DOHH2 (cell line): ENCODE results near the gene MTMR6.

Experiments
- H3F3A ChIP-seq: fragments of 200-600 bp; sonication (generic), shearing (Covaris generic); 2 replicates; pipeline ENCODE4 v1.6.0; 2016; ENCODE audit warnings: antibody characterized with exemption, mild to moderate bottlenecking; ENCODE audit not compliant: control insufficient read depth, insufficient read depth
- H3K27ac ChIP-seq: fragments of 200-600 bp; sonication (generic); 2 replicates; pipeline ENCODE4 v1.5.1; 2014; ENCODE audit warnings: low read depth, mild to moderate bottlenecking, low read length, moderate library complexity
- H3K27me3 ChIP-seq: fragments of 200-600 bp; sonication (generic); 2 replicates; pipeline ENCODE4 v1.6.1; 2014; ENCODE audit warnings: mild to moderate bottlenecking, low read length, mixed read lengths; ENCODE audit not compliant: control insufficient read depth
- H3K36me3 ChIP-seq: fragments of 200-600 bp; sonication (generic); 2 replicates; pipeline ENCODE4 v1.6.1; 2014; ENCODE audit warnings: mild to moderate bottlenecking, low read length, moderate library complexity, mixed read lengths; ENCODE audit not compliant: control insufficient read depth
- H3K4me1 ChIP-seq: fragments of 200-600 bp; sonication (generic); 2 replicates; pipeline ENCODE4 v1.6.1; 2014; ENCODE audit warnings: mild to moderate bottlenecking, low read length, mixed read lengths; ENCODE audit not compliant: control insufficient read depth
- H3K4me2 ChIP-seq: fragments of 200-600 bp; sonication (generic); 2 replicates; pipeline ENCODE4 v1.6.0; 2014; ENCODE audit warnings: mild to moderate bottlenecking, low read length, moderate library complexity
- H3K4me3 ChIP-seq: fragments of 200-600 bp; sonication (generic); 2 replicates; pipeline ENCODE4 v1.5.1; 2014; ENCODE audit warnings: mild to moderate bottlenecking, low read length, mixed read lengths
- H3K79me2 ChIP-seq: fragments of 200-600 bp; sonication (generic); 2 replicates; pipeline ENCODE4 v1.6.1; 2014; ENCODE audit warnings: mild to moderate bottlenecking, low read length, mixed read lengths; ENCODE audit not compliant: control insufficient read depth
- H3K9me2 ChIP-seq: fragments of 200-600 bp; sonication (generic); replicated peaks from 2 replicates; pipeline ENCODE4 v1.6.1; 2014; ENCODE audit warnings: mild to moderate bottlenecking, low read length, mixed read lengths; ENCODE audit not compliant: control insufficient read depth
- H3K9me3 ChIP-seq: fragments of 200-600 bp; sonication (generic); 2 replicates; pipeline ENCODE4 v1.6.1; 2014; ENCODE audit warnings: antibody characterized with exemption, low read length, mixed read lengths; ENCODE audit not compliant: control insufficient read depth, insufficient read depth
- H4K20me1 ChIP-seq: fragments of 200-600 bp; sonication (generic); 2 replicates; pipeline ENCODE4 v1.6.0; 2014; ENCODE audit warnings: low read depth, mild to moderate bottlenecking, antibody characterized with exemption, low read length, moderate library complexity; ENCODE audit not compliant: control insufficient read depth, insufficient read depth
- CTCF ChIP-seq: fragments of 200-600 bp; sonication (generic); IDR thresholded peaks from one replicate; pipeline ENCODE4 v1.5.1; 2014; ENCODE audit warnings: antibody characterized with exemption, mild to moderate bottlenecking, low read depth, low read length; ENCODE audit not compliant: poor library complexity, severe bottlenecking
- EZH2phosphoT487 ChIP-seq: fragments of 200-600 bp; sonication (generic); IDR thresholded peaks from 2 replicates; pipeline ENCODE4 v1.6.1; 2017; ENCODE audit warnings: borderline replicate concordance, mild to moderate bottlenecking, antibody characterized with exemption, low read length, moderate library complexity, mixed read lengths

The MTMR6 gene

GRCh38 chr13:25310891-25311290 lies 23.6 kb upstream of the MTMR6 start:
- H3K79me2 ChIP-seq: peaks cover 59% of the 10 kb centered on the region
- H3K4me1 ChIP-seq: no peaks in the 10 kb centered on the region
- peaks cover under 1% of the 10 kb centered on the region; the same call in 1 of the 2 replicates for H4K20me1 ChIP-seq
- no peak overlapping the region for H3K27ac ChIP-seq
- peaks cover 93% of the 10 kb centered on the region for H3K36me3 ChIP-seq
- H3K4me2 ChIP-seq: no peak overlapping the region
- H3K27me3 ChIP-seq: no peaks in the 10 kb centered on the region
- H3K9me2 ChIP-seq: no peaks in the 10 kb centered on the region
- no peak overlapping the region for H3K4me3 ChIP-seq
- TF ChIP-seq CTCF (no peak), EZH2phosphoT487 (no peak)
- no peaks in the 10 kb centered on the region for H3K9me3 ChIP-seq
- H3F3A ChIP-seq: 0 out of 2 replicates have a peak, but pooled peaks cover 11% of the 10 kb centered on the region

DNA sequence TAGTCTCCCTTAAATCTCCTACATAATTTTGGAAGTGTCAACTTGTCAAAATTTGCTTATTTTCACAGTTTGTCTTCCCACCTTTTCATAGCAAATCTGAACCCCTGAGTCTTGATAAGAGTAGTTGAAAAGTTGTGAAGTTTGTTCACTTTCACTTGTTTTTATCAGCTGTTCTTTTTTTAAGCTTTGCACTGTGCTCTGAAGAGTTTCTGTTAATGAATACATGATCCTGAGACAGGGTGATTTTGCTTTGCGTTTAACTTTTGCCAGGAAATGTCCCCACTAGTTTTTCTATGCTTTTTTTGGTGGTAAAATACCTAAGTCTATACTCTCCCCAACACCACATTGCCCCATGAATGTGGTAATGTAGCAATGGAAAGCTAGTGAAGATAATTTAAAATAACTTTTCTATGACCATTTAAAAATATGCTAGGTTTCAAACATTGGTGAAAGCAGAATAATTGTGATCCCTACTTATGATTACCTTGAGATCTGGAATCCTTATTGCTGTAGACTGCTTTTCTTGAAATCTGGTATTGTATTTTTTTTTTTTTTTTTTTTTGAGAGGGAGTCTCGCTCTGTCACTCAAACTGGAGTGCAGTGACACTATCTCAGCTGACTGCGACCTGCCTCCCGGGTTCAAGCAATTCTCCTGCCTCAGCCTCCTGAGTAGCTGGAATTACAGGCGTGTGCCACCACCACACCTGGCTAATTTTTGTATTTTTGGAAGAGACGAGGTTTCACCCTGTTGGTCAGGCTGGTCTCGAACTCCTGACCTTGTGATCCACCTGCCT lies 19.6 kb upstream of the MTMR6 start:
- Histone ChIP-seq H3K4me2 (no peak overlapping the region), H3K36me3 (peaks cover 93% of the 10 kb centered on the region), H3K4me1 (peaks cover 16% of the 10 kb centered on the region), H3K9me2 (no peaks in the 10 kb centered on the region), H3K27ac (no peak overlapping the region), H3K9me3 (no peaks in the 10 kb centered on the region), H3F3A (0 out of 2 replicates have a peak, but pooled peaks cover 7% of the 10 kb centered on the region), H4K20me1 (peaks cover 19% of the 10 kb centered on the region), H3K27me3 (no peaks in the 10 kb centered on the region), H3K79me2 (peaks cover 88% of the 10 kb centered on the region), H3K4me3 (no peak overlapping the region)
- TF ChIP-seq CTCF: no peak
- no peak for TF ChIP-seq EZH2phosphoT487

DNA sequence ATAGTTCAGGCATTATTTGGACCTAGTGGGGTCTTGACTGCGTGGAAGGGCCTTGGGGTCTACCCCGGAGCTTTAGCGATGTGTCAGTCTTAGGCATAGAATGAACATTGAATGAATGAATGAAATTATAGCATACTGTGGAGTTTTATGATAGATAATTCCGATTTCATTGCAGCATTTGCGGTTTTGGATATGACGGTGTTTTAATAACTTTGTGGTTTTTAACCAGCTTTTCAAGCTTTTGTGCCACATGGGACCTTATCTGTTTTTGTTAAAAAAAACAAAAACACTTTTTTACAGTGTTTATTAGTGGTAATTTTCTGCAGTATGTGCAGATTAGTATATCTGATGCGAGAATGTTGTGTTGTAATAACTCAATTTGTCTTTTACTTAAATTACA lies 14.8 kb upstream of the MTMR6 start:
- TF ChIP-seq EZH2phosphoT487 (no peak), CTCF (no peak)
- peaks cover 9% of the 10 kb centered on the region; the same call in 1 of the 2 replicates for H3K9me3 ChIP-seq
- no peaks in the 10 kb centered on the region for H3F3A ChIP-seq
- H3K79me2 ChIP-seq: peaks cover 64% of the 10 kb centered on the region
- H4K20me1 ChIP-seq: peaks cover 19% of the 10 kb centered on the region
- peak overlapping the region; percentile 95 for H3K4me3 ChIP-seq
- H3K4me1 ChIP-seq: peaks cover 26% of the 10 kb centered on the region
- H3K36me3 ChIP-seq: peaks cover 54% of the 10 kb centered on the region
- peak overlapping the region; percentile 88 for H3K4me2 ChIP-seq
- peak overlapping the region; percentile 74 for H3K27ac ChIP-seq
- no peaks in the 10 kb centered on the region for H3K9me2 ChIP-seq
- H3K27me3 ChIP-seq: peaks cover 1% of the 10 kb centered on the region; the same call in 1 of the 2 replicates
